Measurements from ENCODE around the gene WDR62.

The WDR62 gene

GRCh38 chr19:36139473-36140303 lies 85.0 kb downstream of the WDR62 start, which contains the start of gene CAPNS1:
Gene CAPNS1 (plus strand): TSS chr19:36140066. CDS start chr19:36141012, 946 bp downstream.
- H3K4me3 ChIP-seq (ENCODE audit: low read depth, low read length), result peak within 1 kb of the TSS; percentile 91

DNA sequence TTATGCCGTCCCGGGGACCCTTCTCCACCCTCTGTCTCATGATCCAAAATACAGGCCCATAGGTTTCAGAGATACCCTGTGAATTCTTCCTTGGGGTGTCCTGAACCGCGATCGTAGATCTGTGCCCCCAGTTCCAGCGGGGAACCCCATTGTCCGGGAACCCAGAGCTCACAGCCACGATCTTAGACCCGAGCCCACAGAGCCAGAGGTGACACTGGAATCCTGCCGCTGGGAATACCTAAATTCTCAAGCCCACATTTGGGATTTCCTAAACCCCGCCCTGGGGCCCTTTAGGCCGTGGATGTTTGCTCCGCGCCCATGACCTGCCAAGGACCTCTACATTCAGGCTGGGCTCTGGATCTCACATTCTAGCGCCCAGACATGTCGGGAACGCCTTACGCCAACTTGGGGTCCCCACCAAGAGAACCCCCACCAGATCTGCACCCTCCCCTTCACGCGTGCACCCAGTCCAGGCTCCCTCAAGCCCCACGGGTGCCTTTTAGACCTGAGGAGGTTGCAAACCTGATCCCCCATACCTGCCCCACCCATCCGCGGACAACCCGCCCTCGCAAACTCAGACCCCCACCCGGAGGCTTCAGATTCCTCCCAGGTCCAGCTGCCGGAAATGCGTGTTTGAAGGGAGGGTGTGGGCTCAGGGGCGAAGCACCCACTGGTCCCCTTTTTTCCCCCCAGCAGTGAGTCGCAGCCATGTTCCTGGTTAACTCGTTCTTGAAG lies 85.8 kb downstream of the WDR62 start:
- peak overlapping the region; percentile 91 for H3K4me3 ChIP-seq (ENCODE audit: low read depth, low read length)

GRCh38 chr19:36141039-36141927 lies 86.6 kb downstream of the WDR62 start:
- peak overlapping the region; percentile 91 for H3K4me3 ChIP-seq (ENCODE audit: low read depth, low read length)

GRCh38 chr19:36142046-36142445 lies 87.3 kb downstream of the WDR62 start:
- no peak overlapping the region for H3K4me3 ChIP-seq (ENCODE audit: low read depth, low read length)

GRCh38 chr19:36142496-36142895 lies 87.8 kb downstream of the WDR62 start:
- H3K4me3 ChIP-seq (ENCODE audit: low read depth, low read length), result no peak overlapping the region

GRCh38 chr19:36144624-36145023 lies 89.9 kb downstream of the WDR62 start:
- no peak overlapping the region for H3K4me3 ChIP-seq (ENCODE audit: low read depth, low read length)

DNA sequence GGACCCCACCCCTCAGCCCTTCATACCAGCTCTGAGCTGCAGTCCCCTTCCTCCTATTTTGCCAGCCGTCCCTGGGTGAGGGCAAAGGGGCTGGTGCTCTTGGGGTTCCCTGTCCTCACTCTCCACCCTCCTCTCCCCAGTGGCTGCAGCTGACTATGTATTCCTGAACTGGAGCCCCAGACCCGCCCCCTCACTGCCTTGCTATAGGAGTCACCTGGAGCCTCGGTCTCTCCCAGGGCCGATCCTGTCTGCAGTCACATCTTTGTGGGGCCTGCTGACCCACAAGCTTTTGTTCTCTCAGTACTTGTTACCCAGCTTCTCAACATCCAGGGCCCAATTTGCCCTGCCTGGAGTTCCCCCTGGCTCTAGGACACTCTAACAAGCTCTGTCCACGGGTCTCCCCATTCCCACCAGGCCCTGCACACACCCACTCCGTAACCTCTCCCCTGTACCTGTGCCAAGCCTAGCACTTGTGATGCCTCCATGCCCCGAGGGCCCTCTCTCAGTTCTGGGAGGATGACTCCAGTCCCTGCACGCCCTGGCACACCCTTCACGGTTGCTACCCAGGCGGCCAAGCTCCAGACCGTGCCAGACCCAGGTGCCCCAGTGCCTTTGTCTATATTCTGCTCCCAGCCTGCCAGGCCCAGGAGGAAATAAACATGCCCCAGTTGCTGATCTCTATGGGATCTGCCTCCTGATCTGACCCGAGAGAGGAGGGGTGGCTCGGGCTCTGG lies 95.1 kb downstream of the WDR62 start:
- H3K4me3 ChIP-seq (ENCODE audit: low read depth, low read length), result no peak overlapping the region

DNA sequence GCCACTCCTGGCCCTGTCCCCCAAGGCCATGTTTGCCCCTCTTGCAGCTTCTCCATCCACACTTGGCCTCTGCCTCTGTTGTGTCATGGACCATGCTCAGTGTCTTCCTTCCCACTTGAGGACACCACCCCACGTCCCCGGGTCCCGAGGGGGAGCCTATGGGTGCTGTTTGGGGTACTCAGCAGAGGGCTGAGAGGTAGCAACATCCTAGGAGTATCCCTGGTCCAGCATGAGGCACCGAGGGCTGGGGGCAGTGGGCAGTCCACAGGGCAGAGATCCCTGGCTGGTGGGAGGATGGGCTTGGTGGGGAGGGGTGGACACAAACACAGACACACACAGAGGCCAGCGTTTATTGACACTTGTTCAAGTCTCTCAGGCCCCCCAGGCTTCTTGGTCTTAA lies 95.9 kb downstream of the WDR62 start:
- H3K4me3 ChIP-seq (ENCODE audit: low read depth, low read length), result no peak overlapping the region

GRCh38 chr19:36151144-36152018 lies 96.7 kb downstream of the WDR62 start:
- peak overlapping the region; percentile 28 for H3K4me3 ChIP-seq (ENCODE audit: low read depth, low read length)

GRCh38 chr19:36152019-36152351 lies 97.3 kb downstream of the WDR62 start:
- peak overlapping the region; percentile 28 for H3K4me3 ChIP-seq (ENCODE audit: low read depth, low read length)

DNA sequence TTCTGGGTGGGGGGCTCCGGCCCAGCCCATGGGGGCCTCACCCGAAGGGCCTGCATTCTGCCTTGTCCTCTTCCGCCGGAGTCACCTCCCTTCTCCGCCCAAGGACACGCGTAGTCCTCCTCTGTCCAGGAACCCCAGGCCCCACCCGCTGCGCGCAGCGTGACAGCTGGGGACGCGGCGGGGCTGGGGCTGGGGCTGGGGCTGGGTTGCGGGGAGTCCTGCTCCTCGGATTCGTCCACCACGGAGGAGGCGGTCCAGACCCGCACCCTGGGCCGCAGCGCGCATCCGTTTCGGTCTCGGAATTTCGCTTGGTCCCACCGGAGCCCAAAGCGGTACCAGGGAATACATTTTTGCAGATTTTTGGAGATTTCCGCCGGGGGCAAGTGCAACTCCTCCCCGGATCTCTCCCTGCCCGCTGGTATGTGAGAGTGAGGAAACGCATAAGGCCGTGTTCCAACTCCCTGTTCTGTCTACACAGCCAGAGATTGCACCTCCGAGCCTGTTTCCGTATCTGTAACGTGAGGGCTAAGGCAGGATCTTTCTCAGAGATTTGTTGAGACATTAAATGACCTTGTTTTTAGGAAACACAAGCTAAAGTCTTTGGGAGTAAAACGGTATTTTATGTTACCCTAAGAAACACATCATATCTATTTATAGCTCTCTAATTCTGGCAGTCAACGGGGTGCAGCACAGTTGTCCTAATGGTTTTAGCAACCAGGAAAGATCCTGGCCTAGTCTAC lies 97.8 kb downstream of the WDR62 start, which contains the start of gene COX7A1:
Gene COX7A1 (minus strand): TSS at position 96 of the 740 bp plus-strand sequence. CDS start 40 bp downstream, at position 56.
- H3K4me3 ChIP-seq (ENCODE audit: low read depth, low read length), result peak within 1 kb of the TSS; percentile 28

DNA sequence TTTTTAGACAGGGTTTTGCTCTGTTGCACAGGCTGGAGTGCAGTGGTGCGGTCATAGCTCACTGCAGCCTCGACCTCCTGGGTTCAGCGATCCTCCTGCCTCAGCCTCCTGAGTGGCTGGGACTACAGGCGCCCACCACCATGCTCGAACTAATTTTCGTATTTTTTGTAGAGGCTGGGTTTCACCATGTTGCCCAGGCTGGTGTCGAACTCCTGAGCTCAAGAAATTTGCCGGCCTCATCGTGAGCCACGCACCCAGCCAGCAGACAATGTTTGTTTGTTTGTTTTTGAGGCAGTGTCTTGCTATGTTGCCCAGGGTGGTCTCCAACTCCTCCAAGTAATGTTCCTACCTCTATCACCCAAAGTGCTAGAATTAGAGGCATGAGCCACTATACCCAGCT lies 98.4 kb downstream of the WDR62 start:
- no peak overlapping the region for H3K4me3 ChIP-seq (ENCODE audit: low read depth, low read length)
